ENCODE data around the gene AQP11.
"Not testable (repeated sequence)": the region's sequence is repeated elsewhere in the genome, so short reads cannot be mapped to it uniquely, and the experiment has no call there.

The AQP11 gene

GRCh38 chr11:77589521-77590193 lies at the start of gene AQP11:
Gene AQP11 (plus strand): TSS chr11:77589953. CDS start chr11:77589993, 40 bp downstream.
- DNase-seq (ENCODE audit: low read depth, low spot score): peak; percentile 66

- DNase-seq (ENCODE audit: low read depth, low spot score): no peak
These were observed 47.5 kb upstream of the AQP11 start for GRCh38 chr11:77542296-77542695.

GRCh38 chr11:77547047-77547836 lies 42.5 kb upstream of the AQP11 start:
- DNase-seq (ENCODE audit: low read depth, low spot score): no peak

- peak; percentile 46 for DNase-seq (ENCODE audit: low read depth, low spot score)
These were observed 41.7 kb upstream of the AQP11 start for GRCh38 chr11:77547863-77548551.

- DNase-seq (ENCODE audit: low read depth, low spot score): no peak
These were observed 41.0 kb upstream of the AQP11 start for GRCh38 chr11:77548552-77549445.

- DNase-seq (ENCODE audit: low read depth, low spot score): not testable (repeated sequence)
These were observed 38.3 kb upstream of the AQP11 start for GRCh38 chr11:77551426-77551825.

- no peak for DNase-seq (ENCODE audit: low read depth, low spot score)
These were observed 32.2 kb upstream of the AQP11 start for GRCh38 chr11:77557553-77557952.

- no peak for DNase-seq (ENCODE audit: low read depth, low spot score)
These were observed 31.4 kb upstream of the AQP11 start for GRCh38 chr11:77558380-77558779.

- DNase-seq (ENCODE audit: low read depth, low spot score): no peak
These were observed 29.9 kb upstream of the AQP11 start for GRCh38 chr11:77559686-77560401.

GRCh38 chr11:77560605-77561004 lies 29.1 kb upstream of the AQP11 start:
- no peak for DNase-seq (ENCODE audit: low read depth, low spot score)

GRCh38 chr11:77561257-77561656 lies 28.5 kb upstream of the AQP11 start:
- no peak for DNase-seq (ENCODE audit: low read depth, low spot score)

- no peak for DNase-seq (ENCODE audit: low read depth, low spot score)
These were observed 21.4 kb upstream of the AQP11 start for GRCh38 chr11:77568306-77568705.

GRCh38 chr11:77568916-77569675 lies 20.7 kb upstream of the AQP11 start:
- no peak for DNase-seq (ENCODE audit: low read depth, low spot score)

GRCh38 chr11:77569676-77570070 lies 20.1 kb upstream of the AQP11 start:
- DNase-seq (ENCODE audit: low read depth, low spot score): no peak

- DNase-seq (ENCODE audit: low read depth, low spot score): not testable (repeated sequence)
These were observed 18.9 kb upstream of the AQP11 start for GRCh38 chr11:77570896-77571295.

GRCh38 chr11:77575428-77575827 lies 14.3 kb upstream of the AQP11 start:
- DNase-seq (ENCODE audit: low read depth, low spot score): not testable (repeated sequence)

- no peak for DNase-seq (ENCODE audit: low read depth, low spot score)
These were observed 8.9 kb upstream of the AQP11 start for GRCh38 chr11:77580712-77581337.

- no peak for DNase-seq (ENCODE audit: low read depth, low spot score)
These were observed 602 bp upstream of the AQP11 start for GRCh38 chr11:77589181-77589520.

GRCh38 chr11:77590194-77590782 lies 535 bp downstream of the AQP11 start:
- DNase-seq (ENCODE audit: low read depth, low spot score): no peak

Data from smooth muscle cell of the brain vasculature (primary cell).